OCI-LY3 (cell line): Measurements from ENCODE around the gene HS3ST3A1.

ENCODE experiments used
- H2AFZ ChIP-seq: fragments of 200-600, 300-600 bp; shearing (Covaris generic); 2 replicates; pipeline ENCODE4 v1.6.0; 2014; ENCODE audit warnings: antibody characterized with exemption, low read depth, low read length
- H3K27ac ChIP-seq: fragments of 200-600, 300-600 bp; sonication (generic); 2 replicates; pipeline ENCODE4 v1.5.1; 2014; ENCODE audit warnings: mild to moderate bottlenecking, low read length, moderate library complexity, mixed read lengths
- H3K27me3 ChIP-seq: fragments of 200-600, 300-600 bp; sonication (generic); 2 replicates; pipeline ENCODE4 v1.6.1; 2014; ENCODE audit warnings: low read depth, low read length, mixed read lengths
- H3K36me3 ChIP-seq: fragments of 200-600, 300-600 bp; sonication (generic); replicated peaks from 2 replicates; pipeline ENCODE3; 2014; ENCODE audit warnings: low read depth, low read length, mixed read lengths
- H3K4me1 ChIP-seq: fragments of 300-600, 200-600 bp; sonication (generic); 2 replicates; pipeline ENCODE4 v1.6.1; 2014; ENCODE audit warnings: low read length, mixed read lengths
- H3K4me2 ChIP-seq: fragments of 200-600, 300-600 bp; sonication (generic); 2 replicates; pipeline ENCODE4 v1.6.1; 2014; ENCODE audit warnings: low read length, mixed read lengths
- H3K4me3 ChIP-seq: fragments of 300-600, 200-600 bp; sonication (generic); 2 replicates; pipeline ENCODE4 v1.5.1; 2014; ENCODE audit warnings: antibody characterized with exemption, mild to moderate bottlenecking, low read length, moderate library complexity
- H3K79me2 ChIP-seq: fragments of 300-600, 200-600 bp; shearing (Covaris generic); 2 replicates; pipeline ENCODE4 v1.6.1; 2014; ENCODE audit warnings: mild to moderate bottlenecking, low read length, mixed read lengths
- H3K9ac ChIP-seq: fragments of 300-600, 200-600 bp; shearing (Covaris generic); 2 replicates; pipeline ENCODE4 v1.6.0; 2014; ENCODE audit warnings: mild to moderate bottlenecking, low read length, moderate library complexity
- H3K9me3 ChIP-seq: fragments of 200-600, 300-600 bp; shearing (Covaris generic); 2 replicates; pipeline ENCODE4 v1.6.1; 2014; ENCODE audit warnings: low read length, mixed read lengths; ENCODE audit not compliant: insufficient read depth
- H4K20me1 ChIP-seq: fragments of 200-600, 300-600 bp; sonication (generic); 2 replicates; pipeline ENCODE4 v1.6.1; 2016; ENCODE audit warnings: low read length, mixed read lengths; ENCODE audit not compliant: insufficient read depth
- CTCF ChIP-seq: fragments of 200-600, 300-600 bp; sonication (generic); IDR thresholded peaks from 2 replicates; pipeline ENCODE4 v1.5.1; 2014; ENCODE audit warnings: antibody characterized with exemption, low read length, low read depth
- EZH2phosphoT487 ChIP-seq: fragments of 200-600 bp; shearing (Covaris generic); IDR thresholded peaks from 2 replicates; pipeline ENCODE4 v1.6.1; 2018; ENCODE audit warnings: antibody characterized with exemption, mixed run types, low read depth

Gene HS3ST3A1

GRCh38 chr17:13575466-13575865 lies 26.3 kb downstream of the HS3ST3A1 start:
- no peaks in the 10 kb centered on the region for H3K79me2 ChIP-seq
- H3K4me3 ChIP-seq = no peak overlapping the region
- H3K36me3 ChIP-seq = no peaks in the 10 kb centered on the region
- TF ChIP-seq EZH2phosphoT487 (no peak), CTCF (no peak)
- H3K4me1 ChIP-seq = no peaks in the 10 kb centered on the region
- no peak overlapping the region for H3K27ac ChIP-seq
- H2AFZ ChIP-seq = no peak overlapping the region
- H3K9ac ChIP-seq = no peak overlapping the region
- no peak overlapping the region for H3K4me2 ChIP-seq
- H3K27me3 ChIP-seq = peaks cover 4% of the 10 kb centered on the region; the same call in 1 of the 2 replicates
- H3K9me3 ChIP-seq = no peaks in the 10 kb centered on the region
- H4K20me1 ChIP-seq = no peaks in the 10 kb centered on the region

- Histone ChIP-seq H3K9me3 (no peaks in the 10 kb centered on the region), H3K4me2 (no peak overlapping the region), H3K36me3 (no peaks in the 10 kb centered on the region), H3K4me3 (no peak overlapping the region), H3K9ac (no peak overlapping the region), H3K79me2 (no peaks in the 10 kb centered on the region), H3K4me1 (no peaks in the 10 kb centered on the region), H3K27me3 (peaks cover 4% of the 10 kb centered on the region; the same call in 1 of the 2 replicates), H4K20me1 (no peaks in the 10 kb centered on the region), H2AFZ (no peak overlapping the region), H3K27ac (no peak overlapping the region)
- TF ChIP-seq CTCF (no peak), EZH2phosphoT487 (no peak)
Measured at GRCh38 chr17:13572581-13572980, 29.1 kb downstream of the HS3ST3A1 start.

- H3K27me3 ChIP-seq = no peaks in the 10 kb centered on the region
- no peak overlapping the region for H3K9ac ChIP-seq
- no peaks in the 10 kb centered on the region for H4K20me1 ChIP-seq
- no peak overlapping the region for H3K4me2 ChIP-seq
- no peaks in the 10 kb centered on the region for H3K79me2 ChIP-seq
- H2AFZ ChIP-seq = no peak overlapping the region
- H3K27ac ChIP-seq = no peak overlapping the region
- H3K4me1 ChIP-seq = no peaks in the 10 kb centered on the region
- H3K9me3 ChIP-seq = no peaks in the 10 kb centered on the region
- no peak overlapping the region for H3K4me3 ChIP-seq
- TF ChIP-seq EZH2phosphoT487 (no peak), CTCF (no peak)
- H3K36me3 ChIP-seq = no peaks in the 10 kb centered on the region
Measured at GRCh38 chr17:13569398-13570123, 32.2 kb downstream of the HS3ST3A1 start.

- Histone ChIP-seq H3K79me2 (no peaks in the 10 kb centered on the region), H3K27ac (no peak overlapping the region), H3K9me3 (no peaks in the 10 kb centered on the region), H4K20me1 (no peaks in the 10 kb centered on the region), H3K4me3 (no peak overlapping the region), H3K9ac (no peak overlapping the region), H3K4me1 (no peaks in the 10 kb centered on the region), H3K27me3 (no peaks in the 10 kb centered on the region), H2AFZ (no peak overlapping the region), H3K36me3 (no peaks in the 10 kb centered on the region), H3K4me2 (no peak overlapping the region)
- TF ChIP-seq EZH2phosphoT487 = no peak
- no peak for TF ChIP-seq CTCF
Measured at GRCh38 chr17:13568582-13569397, 32.9 kb downstream of the HS3ST3A1 start.
